ENCODE measurements around the gene SDR42E2.

Gene SDR42E2

DNA sequence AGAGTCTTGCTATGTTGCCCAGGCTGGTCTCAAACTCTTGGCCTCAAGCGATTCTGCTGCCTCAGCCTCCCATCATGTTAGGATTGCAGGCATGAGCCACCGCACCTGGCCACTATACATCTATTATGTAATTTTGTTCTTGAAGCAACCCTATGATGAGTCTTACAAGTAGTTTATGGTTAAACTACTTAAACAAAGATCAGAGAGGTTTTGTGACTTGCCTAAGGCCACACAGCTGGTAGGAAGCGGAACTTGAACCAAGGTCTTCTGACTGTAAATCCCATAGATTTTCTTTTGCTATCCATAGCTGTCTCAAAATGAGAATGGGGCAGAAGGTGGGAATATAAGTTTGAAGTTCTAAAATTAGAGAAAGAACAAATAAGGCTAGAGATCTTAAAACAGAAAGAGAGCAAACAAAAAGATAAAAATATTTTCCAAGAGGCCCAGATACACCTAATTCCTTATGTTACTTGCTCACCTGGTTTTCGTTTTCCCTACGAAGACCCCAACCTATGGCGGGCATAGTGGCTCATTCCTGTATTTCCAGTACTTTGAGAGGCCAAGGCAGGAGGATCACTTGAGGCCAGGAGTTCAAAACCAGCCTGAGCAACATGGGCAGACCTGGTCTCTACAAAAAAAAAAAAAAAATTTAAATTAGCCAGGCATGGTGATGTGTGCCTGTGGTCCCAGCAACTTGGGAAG is 37.6 kb upstream of the SDR42E2 start (continued):
- TF ChIP-seq ZNF560 (tag by site-specific recombination; IDR thresholded peaks at IDR 0.05; ENCODE audit: borderline replicate concordance) (no peak), ELK4 (IDR thresholded peaks at IDR 0.05; ENCODE audit: borderline replicate concordance, low read depth, low read length) (no peak), ZNF311 (tag by site-specific recombination; IDR thresholded peaks at IDR 0.05; ENCODE audit: borderline replicate concordance) (no peak), ZFP37 (tag by site-specific recombination; IDR thresholded peaks at IDR 0.05) (no peak), ZSCAN4 (tag by site-specific recombination; IDR thresholded peaks at IDR 0.05) (no peak), ZFP41 (tag by site-specific recombination; IDR thresholded peaks at IDR 0.05; ENCODE audit: borderline replicate concordance) (no peak)
- TF ChIP-seq, protein P1, sequence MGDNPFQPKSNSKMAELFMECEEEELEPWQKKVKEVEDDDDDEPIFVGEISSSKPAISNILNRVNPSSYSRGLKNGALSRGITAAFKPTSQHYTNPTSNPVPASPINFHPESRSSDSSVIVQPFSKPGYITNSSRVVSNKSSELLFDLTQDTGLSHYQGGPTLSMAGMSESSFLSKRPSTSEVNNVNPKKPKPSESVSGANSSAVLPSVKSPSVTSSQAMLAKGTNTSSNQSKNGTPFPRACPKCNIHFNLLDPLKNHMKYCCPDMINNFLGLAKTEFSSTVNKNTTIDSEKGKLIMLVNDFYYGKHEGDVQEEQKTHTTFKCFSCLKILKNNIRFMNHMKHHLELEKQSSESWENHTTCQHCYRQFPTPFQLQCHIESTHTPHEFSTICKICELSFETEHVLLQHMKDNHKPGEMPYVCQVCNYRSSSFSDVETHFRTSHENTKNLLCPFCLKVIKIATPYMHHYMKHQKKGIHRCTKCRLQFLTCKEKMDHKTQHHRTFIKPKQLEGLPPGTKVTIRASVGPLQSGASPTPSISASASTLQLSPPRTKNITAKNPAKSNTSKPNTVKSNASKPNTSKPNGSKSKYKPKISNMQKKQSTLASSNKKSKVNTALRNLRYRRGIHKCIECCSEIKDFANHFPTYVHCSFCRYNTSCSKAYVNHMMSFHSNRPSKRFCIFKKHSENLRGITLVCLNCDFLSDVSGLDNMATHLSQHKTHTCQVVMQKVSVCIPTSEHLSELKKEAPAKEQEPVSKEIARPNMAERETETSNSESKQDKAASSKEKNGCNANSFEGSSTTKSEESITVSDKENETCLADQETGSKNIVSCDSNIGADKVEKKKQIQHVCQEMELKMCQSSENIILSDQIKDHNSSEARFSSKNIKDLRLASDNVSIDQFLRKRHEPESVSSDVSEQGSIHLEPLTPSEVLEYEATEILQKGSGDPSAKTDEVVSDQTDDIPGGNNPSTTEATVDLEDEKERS (tag by site-specific recombination; IDR thresholded peaks at IDR 0.05), result no peak

DNA sequence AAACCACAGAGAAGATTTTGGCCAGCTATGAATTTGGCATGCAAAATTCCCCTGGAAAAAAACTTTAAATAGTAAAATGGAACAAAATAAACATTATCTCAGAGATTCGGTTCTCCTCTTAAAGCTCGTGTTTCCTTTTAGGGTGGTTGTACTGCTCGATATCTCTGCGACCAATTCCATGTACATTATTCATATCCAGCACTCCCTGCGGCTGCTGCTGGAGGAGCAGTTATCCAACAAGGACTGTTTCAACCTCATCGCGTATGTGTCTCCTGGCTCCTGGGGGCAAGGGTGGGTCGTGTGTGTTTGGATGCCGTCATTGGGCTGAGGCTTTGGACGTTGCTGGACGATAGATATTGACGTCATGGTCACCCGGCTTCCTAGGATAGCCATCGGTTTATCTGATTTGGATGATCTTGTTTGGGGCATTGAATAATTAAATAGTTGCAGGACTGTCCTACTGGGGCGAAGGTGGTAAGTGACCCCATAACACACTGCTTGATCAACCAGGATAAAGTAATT is 36.2 kb upstream of the SDR42E2 start:
- ChIA-PET CTCF (interaction anchor here (0.7 to 1.6 kb wide), 2 partner anchors 27 to 87 kb away, joined by 4 read pairs; no protein-coding TSS in a partner anchor), POLR2A (no interaction called here)
- no peaks in the 10 kb centered on the region for H3K9me3 ChIP-seq (ENCODE audit: control insufficient read depth, insufficient read depth, low read depth, low read length)
- TF ChIP-seq, protein P2, sequence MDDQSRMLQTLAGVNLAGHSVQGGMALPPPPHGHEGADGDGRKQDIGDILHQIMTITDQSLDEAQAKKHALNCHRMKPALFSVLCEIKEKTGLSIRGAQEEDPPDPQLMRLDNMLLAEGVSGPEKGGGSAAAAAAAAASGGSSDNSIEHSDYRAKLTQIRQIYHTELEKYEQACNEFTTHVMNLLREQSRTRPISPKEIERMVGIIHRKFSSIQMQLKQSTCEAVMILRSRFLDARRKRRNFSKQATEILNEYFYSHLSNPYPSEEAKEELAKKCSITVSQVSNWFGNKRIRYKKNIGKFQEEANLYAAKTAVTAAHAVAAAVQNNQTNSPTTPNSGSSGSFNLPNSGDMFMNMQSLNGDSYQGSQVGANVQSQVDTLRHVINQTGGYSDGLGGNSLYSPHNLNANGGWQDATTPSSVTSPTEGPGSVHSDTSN (CRISPR knock-in tag; IDR thresholded peaks at IDR 0.05), result no peak
- no peak for TF ChIP-seq ZNF211 (tag by site-specific recombination; IDR thresholded peaks at IDR 0.05; ENCODE audit: low read depth)
- TF ChIP-seq ZNF138 (tag by site-specific recombination; IDR thresholded peaks at IDR 0.05; ENCODE audit: borderline replicate concordance), result no peak
- no peak for TF ChIP-seq ZNF776 (tag by site-specific recombination; IDR thresholded peaks at IDR 0.05; ENCODE audit: borderline replicate concordance)
- no peak for TF ChIP-seq ZNF324 (tag by site-specific recombination; IDR thresholded peaks at IDR 0.05)
- no peak for TF ChIP-seq ZNF792 (tag by site-specific recombination; IDR thresholded peaks at IDR 0.05)
- TF ChIP-seq ZNF114 (tag by site-specific recombination; IDR thresholded peaks at IDR 0.05), result no peak
- no peak for TF ChIP-seq ZNF133 (tag by site-specific recombination; IDR thresholded peaks at IDR 0.05)
- TF ChIP-seq ZNF654 (tag by site-specific recombination; IDR thresholded peaks at IDR 0.05; ENCODE audit: low read depth), result no peak
- no peak for TF ChIP-seq SETDB1 (IDR thresholded peaks at IDR 0.05; ENCODE audit: insufficient read length, low read length)
- TF ChIP-seq ZNF10 (tag by site-specific recombination; IDR thresholded peaks at IDR 0.05), result no peak
- TF ChIP-seq ZNF610 (tag by site-specific recombination; IDR thresholded peaks at IDR 0.05; ENCODE audit: borderline replicate concordance), result no peak
- no peak for TF ChIP-seq MZF1 (tag by site-specific recombination; IDR thresholded peaks at IDR 0.05; ENCODE audit: borderline replicate concordance)
- TF ChIP-seq RBAK (tag by site-specific recombination; IDR thresholded peaks at IDR 0.05), result no peak
- no peak for TF ChIP-seq ZBTB20 (tag by site-specific recombination; IDR thresholded peaks at IDR 0.05)
- no peak for TF ChIP-seq ZNF518A (tag by site-specific recombination; conservative IDR thresholded peaks at IDR 0.05; ENCODE audit: low read depth)
- TF ChIP-seq ZNF239 (tag by site-specific recombination; IDR thresholded peaks at IDR 0.05), result no peak
- TF ChIP-seq ZNF830 (tag by site-specific recombination; IDR thresholded peaks at IDR 0.05; ENCODE audit: low read depth), result no peak

More for the DNA sequence above, 36.2 kb upstream of the SDR42E2 start:
- H3K36me3 ChIP-seq (ENCODE audit: control insufficient read depth in 2 of 2, insufficient read depth in 1 of 2, low read length in 2 of 2), result no peaks in the 10 kb centered on the region
- no peak overlapping the region for H3K27ac ChIP-seq (ENCODE audit: extremely low read depth, low read depth, low read length)
- H3K4me3 ChIP-seq (ENCODE audit: low read depth, low read length), result no peak overlapping the region
- no peaks in the 10 kb centered on the region for H3K4me1 ChIP-seq (ENCODE audit: control insufficient read depth, insufficient read depth, low read length)

Data from HEK293 (cell line).